A673 (cell line): ENCODE measurements around the gene RUSF1. TPM values are rescaled to one million over a fixed set of nuclear protein-coding genes. Genes with fewer than 3 reads are reported as not detected.

ENCODE experiments used
- BruUV-seq: library from RNA; stranded (reverse); fragments of 400-500 nt; replicated peaks from 2 replicates; lab custom pipeline; 2021; lab: Mats Ljungman, UMichigan
- CTCF ChIA-PET: fragments of 300-600 bp; sonication (Branson Sonifier 250); formaldehyde crosslinking; loops from one replicate; lab custom pipeline; 2022; ENCODE audit warnings: antibody characterized with exemption; lab: Charles Lee
- POLR2A ChIA-PET: fragments of 300-600 bp; sonication (Branson Sonifier 250); formaldehyde crosslinking; loops from one replicate; lab custom pipeline; 2022; ENCODE audit warnings: antibody characterized with exemption; ENCODE audit not compliant: low non-redundant PET; lab: Charles Lee
- DNase-seq: peaks from one replicate; pipeline ENCODE4 v3.0.0-alpha.2; 2015; ENCODE audit warnings: low spot score
- H3K27ac ChIP-seq: fragments of 200-600 bp; sonication (generic); 2 replicates; pipeline ENCODE4 v1.5.1; 2016; ENCODE audit warnings: mixed run types, low read depth, mild to moderate bottlenecking, mixed read lengths, antibody characterized with exemption, low read length; ENCODE audit not compliant: poor library complexity, severe bottlenecking
- H3K27me3 ChIP-seq: fragments of 200-600 bp; sonication (generic); replicated peaks from 2 replicates; pipeline ENCODE4 v1.6.1; 2017; ENCODE audit warnings: mixed run types, low read depth, mild to moderate bottlenecking, mixed read lengths, antibody characterized with exemption, low read length; ENCODE audit not compliant: insufficient read depth, poor library complexity
- H3K36me3 ChIP-seq: fragments of 200-600 bp; sonication (generic); 2 replicates; pipeline ENCODE4 v1.6.1; 2016; ENCODE audit warnings: mixed run types, mild to moderate bottlenecking, mixed read lengths, antibody characterized with exemption, low read length; ENCODE audit not compliant: insufficient read depth, poor library complexity, severe bottlenecking
- H3K4me1 ChIP-seq: fragments of 200-600 bp; sonication (generic); 2 replicates; pipeline ENCODE4 v1.6.1; 2017; ENCODE audit warnings: mixed run types, mild to moderate bottlenecking, mixed read lengths, antibody characterized with exemption, low read length; ENCODE audit not compliant: insufficient read depth, poor library complexity, severe bottlenecking
- H3K4me3 ChIP-seq: fragments of 200-600 bp; sonication (generic); 2 replicates; pipeline ENCODE4 v1.5.1; 2016; ENCODE audit warnings: low read depth, mixed run types, mild to moderate bottlenecking, mixed read lengths, low read length; ENCODE audit not compliant: poor library complexity, severe bottlenecking
- H3K9me3 ChIP-seq: fragments of 200-600 bp; sonication (generic); 2 replicates; pipeline ENCODE4 v1.6.1; 2016; ENCODE audit warnings: mixed run types, low read depth, mild to moderate bottlenecking, mixed read lengths, antibody characterized with exemption, low read length; ENCODE audit not compliant: poor library complexity, severe bottlenecking
- EZH2 ChIP-seq: fragments of 200-600 bp; sonication (generic); IDR thresholded peaks from 2 replicates; pipeline ENCODE4 v1.6.1; 2017; ENCODE audit warnings: borderline replicate concordance, low read depth, mild to moderate bottlenecking, mixed read lengths, antibody characterized with exemption, low read length; ENCODE audit not compliant: poor library complexity, severe bottlenecking
- intact Hi-C: fragments of 100-400 bp; cut with micrococcal nuclease; formaldehyde crosslinking; loops from one replicate; pipeline ENCODE4 v1.10.0; 2022; ENCODE audit not compliant: unreplicated experiment
- total RNA-seq: library from RNA; stranded (reverse); gene quantifications from 2 replicates; pipeline ENCODE4 v1.2.3, GENCODE V29; 2021
- TF ChIP-seq, protein P1 (sequence below): fragments of 300-800, 200-600 bp; sonication (generic); conservative IDR thresholded peaks from 2 replicates; pipeline ENCODE4 v1.5.1; 2017; ENCODE audit warnings: low read depth, mild to moderate bottlenecking, antibody characterized with exemption, low read length, moderate library complexity, mixed read lengths

The RUSF1 gene
- total RNA-seq, 1 experiment from 2014 or later = 41.9 TPM

DNA sequence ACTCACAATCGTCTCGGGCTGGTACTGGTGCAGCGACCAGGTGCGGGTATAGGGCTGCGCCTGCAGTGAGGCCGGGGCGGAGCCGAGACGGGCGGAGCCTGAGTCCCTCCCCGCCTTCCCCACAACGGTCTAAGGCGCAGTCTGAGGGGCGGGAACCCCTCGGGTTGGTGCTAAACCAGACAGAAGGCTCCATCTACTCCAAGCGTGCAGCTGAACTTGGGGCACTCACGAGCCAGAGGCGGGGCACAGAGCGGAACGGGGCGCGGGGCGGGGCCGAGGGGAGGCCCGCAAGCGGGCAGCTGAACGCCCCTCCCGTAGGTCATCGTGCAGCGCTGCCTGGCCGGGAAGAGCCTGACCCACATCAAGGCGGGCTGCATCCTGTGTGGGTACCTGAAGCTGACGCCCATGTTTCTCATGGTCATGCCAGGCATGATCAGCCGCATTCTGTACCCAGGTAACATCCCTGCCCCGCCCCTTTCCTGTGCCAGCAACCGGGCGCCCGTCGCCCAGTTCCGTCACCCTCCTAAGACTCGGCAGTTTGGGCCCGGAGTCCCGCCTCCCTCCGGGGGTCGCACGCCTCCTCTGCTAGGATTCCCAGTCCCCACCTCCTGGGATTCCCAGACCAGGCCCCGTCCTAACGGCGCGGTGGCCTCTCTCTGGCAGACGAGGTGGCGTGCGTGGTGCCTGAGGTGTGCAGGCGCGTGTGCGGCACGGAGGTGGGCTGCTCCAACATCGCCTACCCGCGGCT is 20.3 kb downstream of the RUSF1 start:
- intact Hi-C loops = no loop called here
- no peak for TF ChIP-seq EZH2
- TF ChIP-seq, protein P1, sequence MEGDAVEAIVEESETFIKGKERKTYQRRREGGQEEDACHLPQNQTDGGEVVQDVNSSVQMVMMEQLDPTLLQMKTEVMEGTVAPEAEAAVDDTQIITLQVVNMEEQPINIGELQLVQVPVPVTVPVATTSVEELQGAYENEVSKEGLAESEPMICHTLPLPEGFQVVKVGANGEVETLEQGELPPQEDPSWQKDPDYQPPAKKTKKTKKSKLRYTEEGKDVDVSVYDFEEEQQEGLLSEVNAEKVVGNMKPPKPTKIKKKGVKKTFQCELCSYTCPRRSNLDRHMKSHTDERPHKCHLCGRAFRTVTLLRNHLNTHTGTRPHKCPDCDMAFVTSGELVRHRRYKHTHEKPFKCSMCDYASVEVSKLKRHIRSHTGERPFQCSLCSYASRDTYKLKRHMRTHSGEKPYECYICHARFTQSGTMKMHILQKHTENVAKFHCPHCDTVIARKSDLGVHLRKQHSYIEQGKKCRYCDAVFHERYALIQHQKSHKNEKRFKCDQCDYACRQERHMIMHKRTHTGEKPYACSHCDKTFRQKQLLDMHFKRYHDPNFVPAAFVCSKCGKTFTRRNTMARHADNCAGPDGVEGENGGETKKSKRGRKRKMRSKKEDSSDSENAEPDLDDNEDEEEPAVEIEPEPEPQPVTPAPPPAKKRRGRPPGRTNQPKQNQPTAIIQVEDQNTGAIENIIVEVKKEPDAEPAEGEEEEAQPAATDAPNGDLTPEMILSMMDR = no peak
- peak; percentile 60 for DNase-seq
- BruUV-seq = no TSS peak
- ChIA-PET CTCF (interaction anchor here (1.0 kb wide), 1 partner anchor 27 kb away, joined by 3 read pairs; no protein-coding TSS in a partner anchor), POLR2A (no interaction called here)
- Histone ChIP-seq H3K36me3 (peaks cover 6% of the 10 kb centered on the region), H3K27ac (no peak overlapping the region), H3K4me1 (peaks cover 12% of the 10 kb centered on the region), H3K4me3 (peak overlapping the region; percentile 53), H3K9me3 (no peaks in the 10 kb centered on the region), H3K27me3 (no peaks in the 10 kb centered on the region)

DNA sequence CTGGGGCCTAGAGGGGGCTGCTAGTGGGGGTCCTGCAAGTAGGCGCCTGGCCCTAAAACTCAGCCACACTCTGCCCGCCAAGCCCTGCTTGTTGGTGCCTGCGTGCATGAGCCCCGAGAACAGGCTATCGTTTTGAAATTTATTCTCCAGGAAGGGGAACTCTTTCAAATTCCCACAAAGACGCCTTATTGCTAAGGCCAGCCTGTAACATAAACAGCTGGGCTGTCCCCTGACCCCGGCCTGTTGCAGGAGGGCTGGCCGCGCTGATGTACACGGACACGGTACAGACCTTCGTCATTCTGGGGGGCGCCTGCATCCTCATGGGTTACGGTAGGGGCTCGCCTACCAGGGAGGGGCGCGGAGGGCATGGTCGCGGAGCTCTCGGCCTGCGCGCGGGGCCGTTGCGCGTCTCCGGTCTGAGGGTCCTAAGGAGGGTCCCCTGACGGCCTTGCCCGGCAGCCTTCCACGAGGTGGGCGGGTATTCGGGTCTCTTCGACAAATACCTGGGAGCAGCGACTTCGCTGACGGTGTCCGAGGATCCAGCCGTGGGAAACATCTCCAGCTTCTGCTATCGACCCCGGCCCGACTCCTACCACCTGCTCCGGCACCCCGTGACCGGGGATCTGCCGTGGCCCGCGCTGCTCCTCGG is 21.0 kb downstream of the RUSF1 start:
- Histone ChIP-seq H3K27ac (no peak overlapping the region), H3K4me3 (peak overlapping the region; percentile 53), H3K36me3 (peaks cover 3% of the 10 kb centered on the region), H3K4me1 (peaks cover 12% of the 10 kb centered on the region), H3K9me3 (no peaks in the 10 kb centered on the region), H3K27me3 (peaks cover under 1% of the 10 kb centered on the region)
- ChIA-PET POLR2A (no interaction called here), CTCF (interaction anchor here (1.0 kb wide), 1 partner anchor 27 kb away, joined by 3 read pairs; no protein-coding TSS in a partner anchor)
- intact Hi-C loops = no loop called here
- TF ChIP-seq, protein P1 = no peak
- TF ChIP-seq EZH2 = no peak
- no peak for DNase-seq
- no TSS peak for BruUV-seq

- ChIA-PET POLR2A (no interaction called here), CTCF (no interaction called here)
- intact Hi-C loops = no loop called here
- peaks cover 3% of the 10 kb centered on the region for H3K27me3 ChIP-seq
- TF ChIP-seq, protein P1 = no peak
- TF ChIP-seq EZH2 = no peak
- H3K9me3 ChIP-seq = no peaks in the 10 kb centered on the region
- BruUV-seq = no TSS peak
- H3K36me3 ChIP-seq = no peaks in the 10 kb centered on the region
- no peak overlapping the region for H3K4me3 ChIP-seq
- H3K4me1 ChIP-seq = peaks cover 12% of the 10 kb centered on the region
- DNase-seq = no peak
- H3K27ac ChIP-seq = no peak overlapping the region
These were observed 22.1 kb downstream of the RUSF1 start for GRCh38 chr16:31486045-31486444.
